GM19025 (cell line): ENCODE measurements around the gene NEK6.

ENCODE experiments used
- ATAC-seq: cut with Tn5 transposase; IDR thresholded peaks from one replicate; pipeline ENCODE4 v1.9.1; 2021; ENCODE audit warnings: mild to moderate bottlenecking, low read depth, moderate library complexity; ENCODE audit not compliant: unreplicated experiment

NEK6 gene

GRCh38 chr9:124312290-124313265 lies 54.8 kb downstream of the NEK6 start:
- ATAC-seq: no peak

GRCh38 chr9:124313940-124314339 lies 56.2 kb downstream of the NEK6 start:
- ATAC-seq: no peak

GRCh38 chr9:124315882-124316281 lies 58.1 kb downstream of the NEK6 start:
- no peak for ATAC-seq

- no peak for ATAC-seq
Observed at GRCh38 chr9:124320062-124320973, 62.6 kb downstream of the NEK6 start.

GRCh38 chr9:124321416-124321815 lies 63.7 kb downstream of the NEK6 start:
- no peak for ATAC-seq

GRCh38 chr9:124321935-124322334 lies 64.2 kb downstream of the NEK6 start:
- ATAC-seq: no peak

- no peak for ATAC-seq
Observed at GRCh38 chr9:124322618-124323432, 65.1 kb downstream of the NEK6 start.

GRCh38 chr9:124323904-124324303 lies 66.2 kb downstream of the NEK6 start:
- ATAC-seq: no peak

- no peak for ATAC-seq
Observed at GRCh38 chr9:124325816-124326215, 68.1 kb downstream of the NEK6 start.

- no peak for ATAC-seq
Observed at GRCh38 chr9:124326378-124326777, 68.6 kb downstream of the NEK6 start.

GRCh38 chr9:124327491-124327890 lies 69.7 kb downstream of the NEK6 start:
- ATAC-seq: no peak

GRCh38 chr9:124328285-124328684 lies 70.5 kb downstream of the NEK6 start:
- no peak for ATAC-seq

- no peak for ATAC-seq
Observed at GRCh38 chr9:124329206-124329792, 71.5 kb downstream of the NEK6 start.

- no peak for ATAC-seq
Observed at GRCh38 chr9:124330011-124330697, 72.4 kb downstream of the NEK6 start.

- ATAC-seq: no peak
Observed at GRCh38 chr9:124331580-124331979, 73.8 kb downstream of the NEK6 start.

- ATAC-seq: no peak
Observed at GRCh38 chr9:124332361-124333202, 74.8 kb downstream of the NEK6 start.

- no peak for ATAC-seq
Observed at GRCh38 chr9:124333203-124333579, 75.4 kb downstream of the NEK6 start.

GRCh38 chr9:124334568-124335319 lies 77.0 kb downstream of the NEK6 start:
- ATAC-seq: no peak
